Chondrocyte (in vitro differentiated cells): ENCODE measurements around the gene LYSMD2. TPM values are rescaled to one million over a fixed set of nuclear protein-coding genes. Genes with fewer than 3 reads are reported as not detected.

Experiments used
- DNase-seq: peaks from one replicate; pipeline ENCODE4 v3.0.0; 2021; ENCODE audit warnings: mixed read lengths, low spot score
- H3K27ac Mint-ChIP-seq: one replicate; pipeline ENCODE4 v1.8.0; 2021; ENCODE audit warnings: mild to moderate bottlenecking, moderate library complexity, mixed read lengths; ENCODE audit not compliant: unreplicated experiment
- H3K27me3 Mint-ChIP-seq: 2 replicates; pipeline ENCODE4 v1.8.0; 2021; ENCODE audit warnings: low read depth, mixed read lengths
- H3K36me3 Mint-ChIP-seq: 2 replicates; pipeline ENCODE4 v1.8.0; 2021; ENCODE audit warnings: low read depth, mixed read lengths
- H3K4me1 Mint-ChIP-seq: 2 replicates; pipeline ENCODE4 v1.8.0; 2021; ENCODE audit warnings: low read depth, mild to moderate bottlenecking, mixed read lengths
- H3K4me3 Mint-ChIP-seq: one replicate; pipeline ENCODE4 v1.8.0; 2021; ENCODE audit warnings: mild to moderate bottlenecking, moderate library complexity, mixed read lengths; ENCODE audit not compliant: unreplicated experiment
- H3K9me3 Mint-ChIP-seq: 2 replicates; pipeline ENCODE4 v1.8.0; 2021; ENCODE audit warnings: low read depth, mixed read lengths
- CTCF ChIP-seq: fragments of 200-600 bp; sonication (generic); IDR thresholded peaks from 2 replicates; pipeline ENCODE4 v1.5.0; 2021; ENCODE audit warnings: antibody characterized with exemption, mild to moderate bottlenecking, moderate library complexity
- total RNA-seq: library from RNA; stranded (reverse); gene quantifications from 3 replicates; pipeline ENCODE4 v1.2.1, GENCODE V29; 2021

LYSMD2 gene
- total RNA-seq, 1 donor from 2014 or later: 2.7 TPM

DNA sequence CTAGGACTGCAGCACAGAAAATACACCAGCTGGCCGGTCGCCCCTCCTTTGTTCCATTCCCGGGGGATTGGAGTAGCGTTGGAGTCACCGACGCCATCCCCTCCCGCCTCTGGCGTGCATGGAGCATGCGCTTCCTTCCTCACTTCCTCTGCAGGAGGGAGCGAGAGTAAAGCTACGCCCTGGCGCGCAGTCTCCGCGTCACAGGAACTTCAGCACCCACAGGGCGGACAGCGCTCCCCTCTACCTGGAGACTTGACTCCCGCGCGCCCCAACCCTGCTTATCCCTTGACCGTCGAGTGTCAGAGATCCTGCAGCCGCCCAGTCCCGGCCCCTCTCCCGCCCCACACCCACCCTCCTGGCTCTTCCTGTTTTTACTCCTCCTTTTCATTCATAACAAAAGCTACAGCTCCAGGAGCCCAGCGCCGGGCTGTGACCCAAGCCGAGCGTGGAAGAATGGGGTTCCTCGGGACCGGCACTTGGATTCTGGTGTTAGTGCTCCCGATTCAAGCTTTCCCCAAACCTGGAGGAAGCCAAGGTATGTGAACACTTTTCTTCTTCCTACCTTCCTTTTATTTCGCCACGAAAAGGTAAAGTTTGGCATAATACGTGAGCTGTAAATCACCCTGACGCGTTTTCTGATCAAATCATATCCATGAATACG is 56.0 kb downstream of the LYSMD2 start, which contains the start of gene SCG3:
SCG3 (plus strand) TSS at position 201 of the 661 bp plus-strand sequence; CDS start at position 454, 253 bp downstream.
- Mint-ChIP-seq H3K36me3 (no peaks in the 10 kb centered on the region), H3K27me3 (peaks cover 38% of the 10 kb centered on the region)
- peak; percentile 90 for DNase-seq

DNA sequence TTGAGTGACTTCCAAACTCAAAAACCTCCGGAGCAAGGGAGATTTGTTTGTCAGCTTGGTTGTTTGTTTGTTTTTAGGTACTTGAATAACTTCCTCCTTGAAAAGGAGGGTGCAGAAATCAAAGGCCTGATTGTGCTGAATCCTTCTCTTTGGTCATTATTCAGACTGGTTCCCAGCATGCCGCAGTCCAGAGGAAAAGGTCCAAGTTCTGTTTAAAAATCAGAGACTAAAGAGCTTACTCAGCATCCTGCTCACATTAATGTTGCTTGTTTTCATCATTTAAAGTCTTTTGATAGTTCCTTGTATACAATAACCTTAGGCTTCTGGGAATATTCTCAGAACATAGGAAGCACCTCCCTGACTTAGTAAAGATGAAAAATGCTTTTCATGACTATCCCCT is 57.1 kb downstream of the LYSMD2 start:
- no peaks in the 10 kb centered on the region for H3K9me3 Mint-ChIP-seq
- no peaks in the 10 kb centered on the region for H3K36me3 Mint-ChIP-seq
- H3K27ac Mint-ChIP-seq: no peak overlapping the region
- peaks cover 42% of the 10 kb centered on the region for H3K27me3 Mint-ChIP-seq
- H3K4me3 Mint-ChIP-seq: no peak overlapping the region
- no peak for TF ChIP-seq CTCF
- peaks cover 8% of the 10 kb centered on the region for H3K4me1 Mint-ChIP-seq
- no peak for DNase-seq

More for the DNA sequence above, 56.0 kb downstream of the LYSMD2 start, which contains the start of gene SCG3:
- TF ChIP-seq CTCF: no peak
- H3K4me1 Mint-ChIP-seq: peaks cover 8% of the 10 kb centered on the region
- H3K4me3 Mint-ChIP-seq: peak within 1 kb of the TSS; percentile 64
- no peaks in the 10 kb centered on the region for H3K9me3 Mint-ChIP-seq
- H3K27ac Mint-ChIP-seq: no peak within 1 kb of the TSS

- H3K27me3 Mint-ChIP-seq: peaks cover 36% of the 10 kb centered on the region
- H3K9me3 Mint-ChIP-seq: no peaks in the 10 kb centered on the region
- no peak overlapping the region for H3K4me3 Mint-ChIP-seq
- H3K4me1 Mint-ChIP-seq: peaks cover 8% of the 10 kb centered on the region
- no peak overlapping the region for H3K27ac Mint-ChIP-seq
- TF ChIP-seq CTCF: no peak
- no peak for DNase-seq
- no peaks in the 10 kb centered on the region for H3K36me3 Mint-ChIP-seq
Observed at GRCh38 chr15:51678096-51678495, 59.4 kb downstream of the LYSMD2 start.

DNA sequence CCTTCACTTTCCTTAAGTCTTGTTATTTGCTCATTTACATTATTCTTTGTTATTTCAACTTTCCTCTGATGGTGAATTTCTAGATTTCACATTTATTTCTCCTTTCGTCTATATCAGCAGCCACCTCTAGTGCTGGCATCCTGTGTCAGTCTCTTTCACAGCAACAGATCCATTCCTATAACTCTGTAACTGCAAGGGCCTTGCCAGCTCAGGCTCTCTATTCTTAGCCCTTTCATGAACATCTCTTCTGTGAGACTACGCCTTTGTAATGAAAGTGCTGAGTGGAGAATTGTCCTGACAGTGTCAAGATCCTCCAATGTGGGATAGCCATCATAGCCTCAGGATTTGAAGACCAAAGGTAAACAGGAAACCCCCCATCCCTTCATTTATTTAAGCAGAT is 60.0 kb downstream of the LYSMD2 start:
- Mint-ChIP-seq H3K4me1 (peaks cover 8% of the 10 kb centered on the region), H3K27ac (no peak overlapping the region), H3K9me3 (no peaks in the 10 kb centered on the region), H3K36me3 (no peaks in the 10 kb centered on the region), H3K27me3 (peaks cover 39% of the 10 kb centered on the region), H3K4me3 (no peak overlapping the region)
- TF ChIP-seq CTCF: no peak
- DNase-seq: no peak

GRCh38 chr15:51677021-51677420 is 60.4 kb downstream of the LYSMD2 start:
- Mint-ChIP-seq H3K4me1 (peaks cover 8% of the 10 kb centered on the region), H3K9me3 (no peaks in the 10 kb centered on the region), H3K27me3 (peaks cover 41% of the 10 kb centered on the region), H3K27ac (no peak overlapping the region), H3K4me3 (no peak overlapping the region), H3K36me3 (no peaks in the 10 kb centered on the region)
- no peak for TF ChIP-seq CTCF
- no peak for DNase-seq
